Bronchial epithelial cell (primary cell): Measurements from ENCODE around the gene IGFBP7. TPM values are rescaled to one million over a fixed set of nuclear protein-coding genes. Genes with fewer than 3 reads are reported as not detected.

Experiments used
- DNase-seq: peaks from one replicate; pipeline ENCODE4 v3.0.0-alpha.2; 2010; ENCODE audit warnings: low read depth
- FAIRE-seq: peaks from 2 replicates; lab custom pipeline; 2011; peaks lifted over from hg19 to GRCh38; lab: Jason Lieb, UNC
- H3K27me3 ChIP-seq: 2 replicates; pipeline ENCODE4 v1.5.1; 2011; ENCODE audit warnings: low read length; ENCODE audit not compliant: control insufficient read depth, insufficient read depth
- H3K36me3 ChIP-seq: 2 replicates; pipeline ENCODE4 v1.5.1; 2011; ENCODE audit warnings: low read length; ENCODE audit not compliant: control insufficient read depth, insufficient read depth
- H3K4me3 ChIP-seq: 2 replicates; pipeline ENCODE4 v1.5.1; 2011; ENCODE audit warnings: mild to moderate bottlenecking, low read depth, low read length, control low read depth
- total RNA-seq: library from RNA; depleted of rRNA; stranded (reverse); fragments of >200 nt; gene quantifications from 2 replicates; pipeline ENCODE4 v1.2.1, GENCODE V29; 2014
- TF ChIP-seq, protein P1 (sequence below): IDR thresholded peaks from 2 replicates; pipeline ENCODE4 v1.5.1; 2011; ENCODE audit warnings: mild to moderate bottlenecking, moderate library complexity, low read length, control low read depth, inconsistent platforms; ENCODE audit not compliant: insufficient read depth, severe bottlenecking

The IGFBP7 gene
- total RNA-seq, 1 donor from 2014 or later = 92.9 TPM

DNA sequence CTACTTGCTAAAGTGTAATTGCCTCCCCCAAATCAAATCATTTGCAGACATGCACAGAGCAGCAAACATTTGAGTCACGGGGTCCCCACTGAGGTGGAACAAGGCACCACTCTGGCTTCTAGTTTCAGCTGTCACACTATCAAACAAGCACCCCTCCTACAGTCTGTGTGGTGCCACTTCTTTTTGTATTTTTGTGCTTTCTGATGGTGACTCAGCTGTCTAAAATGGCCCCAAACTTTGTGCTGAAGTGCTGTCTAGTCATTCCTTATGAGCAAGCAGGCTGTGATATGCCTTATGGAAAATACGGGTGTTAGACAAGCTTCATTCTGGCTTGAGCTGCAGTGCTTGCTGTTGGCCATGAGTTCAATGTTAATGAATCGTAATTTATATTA is 15.4 kb downstream of the IGFBP7 start:
- TF ChIP-seq, protein P1, sequence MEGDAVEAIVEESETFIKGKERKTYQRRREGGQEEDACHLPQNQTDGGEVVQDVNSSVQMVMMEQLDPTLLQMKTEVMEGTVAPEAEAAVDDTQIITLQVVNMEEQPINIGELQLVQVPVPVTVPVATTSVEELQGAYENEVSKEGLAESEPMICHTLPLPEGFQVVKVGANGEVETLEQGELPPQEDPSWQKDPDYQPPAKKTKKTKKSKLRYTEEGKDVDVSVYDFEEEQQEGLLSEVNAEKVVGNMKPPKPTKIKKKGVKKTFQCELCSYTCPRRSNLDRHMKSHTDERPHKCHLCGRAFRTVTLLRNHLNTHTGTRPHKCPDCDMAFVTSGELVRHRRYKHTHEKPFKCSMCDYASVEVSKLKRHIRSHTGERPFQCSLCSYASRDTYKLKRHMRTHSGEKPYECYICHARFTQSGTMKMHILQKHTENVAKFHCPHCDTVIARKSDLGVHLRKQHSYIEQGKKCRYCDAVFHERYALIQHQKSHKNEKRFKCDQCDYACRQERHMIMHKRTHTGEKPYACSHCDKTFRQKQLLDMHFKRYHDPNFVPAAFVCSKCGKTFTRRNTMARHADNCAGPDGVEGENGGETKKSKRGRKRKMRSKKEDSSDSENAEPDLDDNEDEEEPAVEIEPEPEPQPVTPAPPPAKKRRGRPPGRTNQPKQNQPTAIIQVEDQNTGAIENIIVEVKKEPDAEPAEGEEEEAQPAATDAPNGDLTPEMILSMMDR = no peak
- no peaks in the 10 kb centered on the region for H3K27me3 ChIP-seq
- no peak overlapping the region for H3K4me3 ChIP-seq
- DNase-seq (peak; percentile 57), FAIRE-seq (no peak)
- H3K36me3 ChIP-seq = no peaks in the 10 kb centered on the region

DNA sequence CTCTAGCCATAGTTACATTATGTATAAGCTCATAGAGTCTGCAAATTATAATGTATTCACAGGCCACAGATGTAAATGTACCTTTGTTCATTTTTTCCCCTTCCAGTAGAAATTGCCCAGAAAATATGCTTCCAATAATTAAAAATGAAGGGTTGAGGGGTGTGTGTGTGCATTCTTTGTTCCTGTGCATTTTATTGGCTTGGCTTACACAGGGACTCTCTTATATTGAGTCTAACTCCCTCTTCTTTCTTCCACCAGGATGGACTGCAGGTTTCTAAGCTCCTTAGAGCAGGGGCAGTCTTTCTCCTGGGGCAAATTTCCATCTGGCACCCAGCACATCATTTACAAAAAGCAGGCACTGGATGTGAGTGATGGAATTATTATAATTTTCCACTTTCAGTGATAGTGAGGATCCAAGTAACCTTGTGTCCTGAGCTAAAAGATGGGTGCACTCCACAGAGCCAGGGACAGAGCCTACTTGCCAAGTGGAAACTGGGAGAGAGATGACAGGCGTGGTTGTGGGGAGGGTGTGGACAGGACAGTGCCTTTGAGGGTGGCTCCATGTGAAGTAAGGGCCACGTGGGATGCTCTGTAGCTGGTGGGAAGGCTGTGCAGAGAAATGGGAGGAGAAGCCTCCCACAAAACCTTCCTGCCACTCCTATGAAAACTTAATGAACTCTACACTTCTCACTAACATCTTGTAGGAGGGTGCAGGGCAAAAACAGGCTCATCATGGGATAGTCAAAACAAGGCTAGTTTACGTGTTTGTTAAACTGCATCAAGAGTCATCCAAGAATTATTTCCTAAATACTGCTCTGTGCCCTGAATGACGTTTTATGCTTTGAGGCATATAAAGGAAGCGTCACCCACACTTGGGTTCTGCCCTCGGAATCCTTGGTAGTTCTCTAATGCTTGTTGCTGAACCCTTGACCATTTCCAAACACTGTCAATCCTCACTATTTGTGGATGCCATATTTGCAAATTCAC is 16.0 kb downstream of the IGFBP7 start:
- H3K27me3 ChIP-seq = no peaks in the 10 kb centered on the region
- H3K36me3 ChIP-seq = no peaks in the 10 kb centered on the region
- TF ChIP-seq, protein P1 = no peak
- FAIRE-seq = peak; percentile 36
- no peak overlapping the region for H3K4me3 ChIP-seq
- no peak for DNase-seq

DNA sequence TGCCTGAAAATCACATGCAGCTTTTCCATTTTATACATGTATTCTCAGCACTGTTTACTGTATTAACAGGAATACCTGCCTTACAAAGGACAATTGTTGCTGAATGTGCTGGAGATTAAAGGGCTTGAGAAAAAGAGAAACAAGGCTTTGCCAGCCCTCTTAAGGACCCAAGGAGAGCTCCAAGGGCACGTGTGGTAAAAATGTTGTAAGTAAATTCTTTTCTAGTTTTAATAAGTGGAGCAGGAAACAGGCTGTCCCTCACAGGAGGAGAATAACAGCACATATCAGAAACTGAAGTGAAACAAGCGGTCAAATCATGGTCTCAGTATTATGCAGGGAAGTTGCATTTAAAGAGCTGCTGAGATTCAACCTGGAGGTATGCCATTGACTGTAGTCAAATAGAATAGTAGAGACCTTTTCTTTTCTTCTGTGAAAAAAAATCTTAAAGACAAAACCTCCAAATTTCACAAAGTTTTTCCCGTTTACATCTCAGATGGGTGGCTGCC is 18.5 kb downstream of the IGFBP7 start:
- DNase-seq = no peak
- Histone ChIP-seq H3K36me3 (peaks cover 1% of the 10 kb centered on the region), H3K4me3 (no peak overlapping the region), H3K27me3 (no peaks in the 10 kb centered on the region)
- FAIRE-seq = no peak
- TF ChIP-seq, protein P1 = no peak

DNA sequence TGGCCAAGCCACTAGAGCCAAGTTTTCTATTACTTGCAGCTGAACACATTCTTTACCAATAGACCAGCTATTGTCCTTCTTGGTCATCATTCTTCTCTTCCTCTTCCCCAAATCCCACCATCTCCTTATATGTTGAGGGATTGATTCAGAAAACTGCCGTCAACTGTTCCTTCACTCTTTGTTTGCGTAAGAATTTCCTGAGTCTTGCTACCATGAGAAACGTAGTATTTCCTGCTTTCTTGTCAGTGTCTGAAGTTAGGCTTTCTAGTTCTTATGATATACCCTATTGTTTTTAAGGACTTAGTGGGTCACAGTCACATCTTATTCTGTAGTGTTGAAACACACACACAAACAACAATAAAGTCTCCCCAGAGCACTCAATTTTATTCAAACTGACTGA is 20.1 kb downstream of the IGFBP7 start:
- DNase-seq (no peak), FAIRE-seq (no peak)
- Histone ChIP-seq H3K4me3 (no peak overlapping the region), H3K27me3 (no peaks in the 10 kb centered on the region), H3K36me3 (peaks cover 1% of the 10 kb centered on the region)
- TF ChIP-seq, protein P1 = no peak

DNA sequence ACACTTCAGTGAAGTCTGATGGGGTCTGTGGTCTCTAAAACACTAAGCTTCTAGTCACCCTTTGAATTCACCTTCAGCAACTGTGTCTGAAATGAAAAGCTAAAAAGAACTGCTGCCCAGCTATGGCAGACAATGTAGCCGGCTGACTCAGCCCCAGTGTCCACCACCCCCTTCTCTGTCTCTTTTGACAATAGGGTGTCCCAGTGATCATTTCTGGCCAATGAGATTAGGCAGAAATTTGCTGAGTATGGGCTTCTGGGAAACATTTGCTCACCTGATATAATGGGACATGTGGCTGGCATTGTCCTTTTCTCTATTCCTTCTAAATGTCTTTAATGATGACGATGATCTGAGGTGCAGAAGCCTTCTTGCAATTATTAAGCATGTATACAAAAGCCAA is 20.6 kb downstream of the IGFBP7 start:
- FAIRE-seq = no peak
- TF ChIP-seq, protein P1 = no peak

More for the DNA sequence above, 20.6 kb downstream of the IGFBP7 start:
- DNase-seq = no peak
- no peaks in the 10 kb centered on the region for H3K27me3 ChIP-seq
- peaks cover 1% of the 10 kb centered on the region for H3K36me3 ChIP-seq
- H3K4me3 ChIP-seq = no peak overlapping the region
